ENCODE results near the gene TGFBR2.
A peak's percentile ranks its signal among the peaks of the same experiment; 100 is the strongest.
"Not testable (repeated sequence)": the region's sequence is repeated elsewhere in the genome, so short reads cannot be mapped to it uniquely, and the experiment has no call there.

The TGFBR2 gene

DNA sequence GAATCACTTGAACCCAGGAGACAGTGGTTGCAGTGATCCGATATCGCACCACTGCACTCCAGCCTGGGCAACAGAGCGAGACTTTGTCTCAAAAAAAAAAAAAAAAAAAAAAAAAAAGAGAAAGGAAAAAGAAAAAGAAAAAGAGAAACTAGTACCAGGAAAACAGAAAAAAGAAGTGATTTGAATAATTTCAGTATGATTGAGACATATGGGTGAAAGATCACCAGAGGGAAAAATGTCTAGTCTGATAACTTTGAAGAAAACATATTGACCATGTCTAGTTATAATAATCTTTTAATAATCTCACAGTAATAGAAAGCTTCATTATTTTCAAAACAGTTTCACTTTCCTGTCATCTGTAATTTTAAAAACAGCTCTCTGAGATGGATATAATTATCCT lies 16.4 kb downstream of the TGFBR2 start:
- H2AFZ ChIP-seq (ENCODE audit: low read depth, low read length) = no peak overlapping the region
- H3K4me3 ChIP-seq (ENCODE audit: low read length) = peak overlapping the region; percentile 10
- H3K27ac ChIP-seq (ENCODE audit: low read length) = peak overlapping the region; percentile 68
- no peak for TF ChIP-seq EZH2phosphoT487 (IDR thresholded peaks at IDR 0.05; ENCODE audit: low read depth)
- TF ChIP-seq, protein P1, sequence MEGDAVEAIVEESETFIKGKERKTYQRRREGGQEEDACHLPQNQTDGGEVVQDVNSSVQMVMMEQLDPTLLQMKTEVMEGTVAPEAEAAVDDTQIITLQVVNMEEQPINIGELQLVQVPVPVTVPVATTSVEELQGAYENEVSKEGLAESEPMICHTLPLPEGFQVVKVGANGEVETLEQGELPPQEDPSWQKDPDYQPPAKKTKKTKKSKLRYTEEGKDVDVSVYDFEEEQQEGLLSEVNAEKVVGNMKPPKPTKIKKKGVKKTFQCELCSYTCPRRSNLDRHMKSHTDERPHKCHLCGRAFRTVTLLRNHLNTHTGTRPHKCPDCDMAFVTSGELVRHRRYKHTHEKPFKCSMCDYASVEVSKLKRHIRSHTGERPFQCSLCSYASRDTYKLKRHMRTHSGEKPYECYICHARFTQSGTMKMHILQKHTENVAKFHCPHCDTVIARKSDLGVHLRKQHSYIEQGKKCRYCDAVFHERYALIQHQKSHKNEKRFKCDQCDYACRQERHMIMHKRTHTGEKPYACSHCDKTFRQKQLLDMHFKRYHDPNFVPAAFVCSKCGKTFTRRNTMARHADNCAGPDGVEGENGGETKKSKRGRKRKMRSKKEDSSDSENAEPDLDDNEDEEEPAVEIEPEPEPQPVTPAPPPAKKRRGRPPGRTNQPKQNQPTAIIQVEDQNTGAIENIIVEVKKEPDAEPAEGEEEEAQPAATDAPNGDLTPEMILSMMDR (IDR thresholded peaks at IDR 0.05; ENCODE audit: low read depth, low read length) = no peak
- peak overlapping the region; percentile 18; the same call in 1 of the 2 replicates for H3K9ac ChIP-seq (ENCODE audit: low read length)
- peak overlapping the region; percentile 31 for H3K4me2 ChIP-seq (ENCODE audit: low read length)
- no peaks in the 10 kb centered on the region for H4K20me1 ChIP-seq (ENCODE audit: insufficient read depth, low read length)
- no peaks in the 10 kb centered on the region for H3K9me3 ChIP-seq (ENCODE audit: insufficient read depth, low read length)
- H3K27me3 ChIP-seq (ENCODE audit: low read depth, low read length) = no peaks in the 10 kb centered on the region
- H3K79me2 ChIP-seq (ENCODE audit: low read length) = peaks cover 47% of the 10 kb centered on the region
- peaks cover 66% of the 10 kb centered on the region for H3K4me1 ChIP-seq (ENCODE audit: low read length)
- peaks cover 7% of the 10 kb centered on the region for H3K36me3 ChIP-seq (replicated peaks; ENCODE audit: low read depth, low read length)

DNA sequence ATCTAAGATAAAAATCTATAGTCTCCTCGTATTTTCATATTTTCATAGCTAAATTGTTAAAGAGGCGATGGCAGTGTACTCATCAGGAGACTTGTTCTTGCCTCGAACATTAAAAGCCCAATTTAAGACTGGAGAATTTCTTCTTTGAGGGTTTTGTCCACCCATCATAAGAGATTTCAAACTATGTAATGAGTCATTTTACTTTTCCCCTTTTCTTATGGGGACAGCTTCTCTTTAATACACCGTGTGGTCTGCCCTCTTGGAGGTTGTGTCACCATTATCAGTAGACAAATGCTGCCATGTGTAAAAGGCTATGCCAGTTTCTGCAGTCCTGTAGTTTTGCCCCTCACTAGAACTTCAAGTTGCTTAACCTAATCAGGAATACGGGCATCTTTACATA lies 16.9 kb downstream of the TGFBR2 start:
- Histone ChIP-seq H3K4me3 (ENCODE audit: low read length) (peak overlapping the region; percentile 10), H3K36me3 (replicated peaks; ENCODE audit: low read depth, low read length) (peaks cover 7% of the 10 kb centered on the region), H4K20me1 (ENCODE audit: insufficient read depth, low read length) (no peaks in the 10 kb centered on the region), H3K27ac (ENCODE audit: low read length) (peak overlapping the region; percentile 68), H2AFZ (ENCODE audit: low read depth, low read length) (no peak overlapping the region), H3K27me3 (ENCODE audit: low read depth, low read length) (no peaks in the 10 kb centered on the region), H3K79me2 (ENCODE audit: low read length) (peaks cover 43% of the 10 kb centered on the region), H3K4me1 (ENCODE audit: low read length) (peaks cover 72% of the 10 kb centered on the region), H3K4me2 (ENCODE audit: low read length) (peak overlapping the region; percentile 31), H3K9me3 (ENCODE audit: insufficient read depth, low read length) (no peaks in the 10 kb centered on the region), H3K9ac (ENCODE audit: low read length) (peak overlapping the region; percentile 18; the same call in 1 of the 2 replicates)
- TF ChIP-seq EZH2phosphoT487 (IDR thresholded peaks at IDR 0.05; ENCODE audit: low read depth) = no peak
- TF ChIP-seq, protein P1 (IDR thresholded peaks at IDR 0.05; ENCODE audit: low read depth, low read length) = no peak

DNA sequence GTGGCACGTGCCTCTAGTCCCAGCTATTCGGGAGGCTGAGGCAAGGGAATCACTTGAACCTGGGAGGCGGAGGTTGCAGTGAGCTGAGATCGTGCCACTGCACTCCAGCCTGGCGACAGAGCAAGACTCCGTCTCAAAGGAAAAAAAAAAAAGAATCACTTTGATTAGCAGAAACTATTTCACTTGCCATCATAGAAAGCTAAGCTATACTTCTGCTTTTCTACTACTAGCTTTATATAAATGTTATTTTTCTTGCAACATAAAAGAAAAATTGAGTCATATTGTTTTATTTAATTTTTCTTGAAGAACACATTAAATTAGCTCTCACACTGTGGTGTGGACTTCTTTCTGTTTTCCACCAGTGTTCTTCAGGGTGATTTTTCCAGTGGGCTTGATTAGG lies 18.1 kb downstream of the TGFBR2 start:
- H2AFZ ChIP-seq (ENCODE audit: low read depth, low read length); H4K20me1 ChIP-seq (ENCODE audit: insufficient read depth, low read length); H3K9me3 ChIP-seq (ENCODE audit: insufficient read depth, low read length); H3K36me3 ChIP-seq (replicated peaks; ENCODE audit: low read depth, low read length); H3K27me3 ChIP-seq (ENCODE audit: low read depth, low read length); H3K4me3 ChIP-seq (ENCODE audit: low read length); H3K9ac ChIP-seq (ENCODE audit: low read length); H3K27ac ChIP-seq (ENCODE audit: low read length): not testable (repeated sequence)
- peaks cover 39% of the 10 kb centered on the region for H3K79me2 ChIP-seq (ENCODE audit: low read length)
- peak overlapping the region; percentile 21; the same call in 1 of the 2 replicates for H3K4me2 ChIP-seq (ENCODE audit: low read length)
- H3K4me1 ChIP-seq (ENCODE audit: low read length) = peaks cover 76% of the 10 kb centered on the region

DNA sequence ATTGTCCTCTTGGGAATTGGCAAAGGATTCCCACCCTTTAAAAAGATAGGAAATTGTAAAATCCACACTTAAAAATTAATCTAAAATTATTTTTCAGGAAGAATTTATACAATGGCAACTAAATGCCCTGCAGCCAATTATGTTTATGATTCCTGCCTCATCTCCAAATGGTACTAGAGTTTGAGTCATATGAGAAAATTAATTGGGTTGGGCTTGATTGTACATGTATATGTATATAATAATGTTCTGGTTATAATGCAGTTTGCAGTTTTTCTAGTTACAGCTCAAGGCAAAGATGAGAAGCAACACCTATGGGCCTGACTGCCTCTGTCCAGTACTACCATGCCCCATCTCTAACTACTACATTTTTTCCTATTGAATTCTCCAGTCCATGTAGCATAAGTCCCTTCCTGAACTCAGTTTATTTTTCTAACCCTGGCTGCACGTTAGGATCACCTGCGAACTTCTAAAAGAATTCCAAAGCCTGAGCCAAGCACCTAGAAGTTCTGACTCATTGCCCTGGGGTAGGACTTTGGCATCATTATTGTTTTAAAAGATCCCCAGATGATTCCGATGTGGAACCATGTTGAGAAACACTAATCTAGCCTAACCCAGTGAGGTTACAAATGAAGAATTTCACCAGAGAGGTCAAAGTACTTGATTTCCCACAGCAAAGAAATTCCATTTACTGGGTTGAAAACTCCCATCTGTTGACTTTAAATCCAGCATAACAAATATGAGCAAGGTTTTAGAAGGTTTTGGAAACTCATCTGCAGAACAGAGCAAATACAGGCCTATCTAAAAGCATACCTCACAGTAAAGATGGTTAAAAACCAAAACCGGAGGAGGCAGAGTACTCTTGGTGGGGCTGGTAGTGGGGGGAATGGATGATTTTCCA lies 19.4 kb downstream of the TGFBR2 start:
- Histone ChIP-seq H4K20me1 (ENCODE audit: insufficient read depth, low read length) (no peaks in the 10 kb centered on the region), H3K4me2 (ENCODE audit: low read length) (no peak overlapping the region), H3K36me3 (replicated peaks; ENCODE audit: low read depth, low read length) (peaks cover 12% of the 10 kb centered on the region), H3K79me2 (ENCODE audit: low read length) (peaks cover 33% of the 10 kb centered on the region), H3K27ac (ENCODE audit: low read length) (no peak overlapping the region), H3K4me1 (ENCODE audit: low read length) (peaks cover 83% of the 10 kb centered on the region), H3K9ac (ENCODE audit: low read length) (no peak overlapping the region), H3K4me3 (ENCODE audit: low read length) (no peak overlapping the region), H3K27me3 (ENCODE audit: low read depth, low read length) (no peaks in the 10 kb centered on the region), H2AFZ (ENCODE audit: low read depth, low read length) (no peak overlapping the region), H3K9me3 (ENCODE audit: insufficient read depth, low read length) (no peaks in the 10 kb centered on the region)
- TF ChIP-seq, protein P1 (IDR thresholded peaks at IDR 0.05; ENCODE audit: low read depth, low read length) = no peak
- TF ChIP-seq EZH2phosphoT487 (IDR thresholded peaks at IDR 0.05; ENCODE audit: low read depth) = no peak
